SKM-1 (cell line): ENCODE measurements around the gene PTCH2.
"Not testable (repeated sequence)": the region's sequence is repeated elsewhere in the genome, so short reads cannot be mapped to it uniquely, and the experiment has no call there.

Experiments
- DNase-seq: peaks from one replicate; lab custom pipeline; 2025; ENCODE audit not compliant: unreplicated experiment; lab: John Stamatoyannopoulos, UW

PTCH2 gene

DNA sequence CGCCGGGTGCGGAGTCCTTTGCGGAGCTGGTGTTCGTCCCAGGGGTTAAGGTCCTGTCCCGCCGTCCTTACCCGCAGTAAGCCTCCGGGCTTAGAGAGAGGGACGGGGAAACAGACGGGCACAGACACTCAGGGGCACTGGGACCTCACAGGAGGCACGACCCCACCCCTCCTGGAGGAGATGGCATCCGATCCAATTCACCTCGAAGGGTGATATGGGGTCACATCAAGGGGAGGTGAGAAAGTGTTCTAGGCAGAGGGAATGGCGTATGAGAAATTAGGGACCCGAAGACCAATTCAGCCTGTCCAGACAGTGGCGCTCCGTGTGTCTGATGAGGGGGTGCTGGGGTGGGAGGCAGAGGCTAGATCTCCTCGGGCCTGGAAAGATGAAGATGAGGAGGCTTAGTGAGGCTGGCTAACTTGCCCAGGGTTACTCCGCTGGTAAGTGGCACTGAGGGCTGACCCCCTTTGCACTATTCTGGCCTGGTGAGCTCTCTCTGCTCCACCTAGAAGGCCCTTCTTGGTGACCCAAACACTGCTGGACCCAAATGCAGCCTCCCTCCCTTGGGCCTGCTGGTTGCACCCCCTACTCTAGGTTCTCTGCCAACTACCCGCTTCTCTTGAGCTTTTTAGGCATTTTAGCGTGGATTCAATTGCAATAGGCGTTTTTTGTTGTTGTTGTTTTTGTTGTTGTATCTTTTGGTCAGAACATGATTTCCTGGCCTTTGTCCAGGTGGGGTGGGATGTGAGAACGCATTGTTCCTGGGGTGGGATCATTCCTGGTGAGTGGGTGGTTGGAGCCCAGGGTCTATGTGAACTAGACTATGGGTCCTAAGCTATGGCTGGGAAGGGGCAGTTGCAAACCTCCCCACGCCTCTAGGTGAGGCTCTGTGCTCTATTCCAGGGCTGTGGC lies 22.5 kb downstream of the PTCH2 start:
- no peak for DNase-seq

GRCh38 chr1:44819608-44820327 lies 23.3 kb downstream of the PTCH2 start:
- DNase-seq, result peak; percentile 94

DNA sequence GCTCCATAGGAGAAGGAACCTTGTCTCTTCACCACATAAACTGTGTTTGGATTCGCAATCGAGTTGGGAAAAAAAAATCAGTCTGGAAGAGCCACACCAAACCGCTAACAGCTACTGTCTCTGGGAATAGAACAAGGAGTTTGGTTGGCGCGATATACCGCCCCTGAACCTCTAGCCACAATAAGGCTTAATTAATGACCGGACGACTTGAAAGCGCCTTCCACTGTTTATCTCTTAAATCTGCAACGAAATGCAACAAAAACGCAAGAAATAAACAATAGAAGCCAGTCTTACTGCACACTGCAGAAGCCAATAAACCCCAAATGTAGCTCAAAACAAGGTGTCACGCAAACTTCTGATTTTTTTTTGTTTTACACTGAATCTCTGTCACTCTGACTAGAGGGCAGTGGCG lies 23.9 kb downstream of the PTCH2 start:
- no peak for DNase-seq

GRCh38 chr1:44817771-44818495 lies 25.1 kb downstream of the PTCH2 start:
- DNase-seq, result no peak

DNA sequence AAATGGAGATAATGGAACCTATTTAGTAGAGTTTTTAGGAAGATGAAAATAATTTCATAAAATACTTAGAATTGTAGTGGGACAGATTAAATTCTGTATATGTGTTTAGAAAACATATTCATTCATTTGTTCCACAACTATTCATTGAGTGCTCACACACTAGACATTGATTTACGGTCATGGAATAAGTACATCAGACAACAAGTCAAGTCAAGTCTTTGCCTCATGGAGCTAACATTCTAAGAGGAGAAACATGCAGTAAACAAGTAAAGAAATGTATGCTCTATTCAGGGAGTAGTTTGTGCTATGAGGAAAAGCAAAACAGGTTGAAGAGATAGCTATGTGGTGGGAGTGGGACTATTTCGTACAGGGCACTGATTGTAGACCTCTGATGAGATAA lies 25.7 kb downstream of the PTCH2 start:
- DNase-seq, result no peak

DNA sequence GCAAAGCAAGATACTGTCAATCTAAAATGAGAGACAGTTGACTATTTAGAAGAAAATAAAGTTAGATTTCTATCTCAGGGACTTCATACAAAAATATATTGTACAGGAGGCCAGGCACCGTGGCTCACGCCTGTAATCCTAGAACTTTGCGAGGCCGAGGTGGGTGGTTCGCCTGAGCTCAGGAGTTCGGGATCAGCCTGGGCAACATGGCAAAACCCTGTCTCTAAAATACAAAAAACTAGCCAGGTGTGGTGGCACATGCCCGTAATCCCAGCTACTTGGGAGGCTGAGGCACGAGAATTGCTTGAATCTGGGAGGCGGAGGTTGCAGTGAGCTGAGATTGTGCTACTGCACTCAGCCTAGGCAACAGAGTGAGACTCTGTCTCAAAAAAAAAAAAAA lies 27.1 kb downstream of the PTCH2 start:
- not testable (repeated sequence) for DNase-seq

DNA sequence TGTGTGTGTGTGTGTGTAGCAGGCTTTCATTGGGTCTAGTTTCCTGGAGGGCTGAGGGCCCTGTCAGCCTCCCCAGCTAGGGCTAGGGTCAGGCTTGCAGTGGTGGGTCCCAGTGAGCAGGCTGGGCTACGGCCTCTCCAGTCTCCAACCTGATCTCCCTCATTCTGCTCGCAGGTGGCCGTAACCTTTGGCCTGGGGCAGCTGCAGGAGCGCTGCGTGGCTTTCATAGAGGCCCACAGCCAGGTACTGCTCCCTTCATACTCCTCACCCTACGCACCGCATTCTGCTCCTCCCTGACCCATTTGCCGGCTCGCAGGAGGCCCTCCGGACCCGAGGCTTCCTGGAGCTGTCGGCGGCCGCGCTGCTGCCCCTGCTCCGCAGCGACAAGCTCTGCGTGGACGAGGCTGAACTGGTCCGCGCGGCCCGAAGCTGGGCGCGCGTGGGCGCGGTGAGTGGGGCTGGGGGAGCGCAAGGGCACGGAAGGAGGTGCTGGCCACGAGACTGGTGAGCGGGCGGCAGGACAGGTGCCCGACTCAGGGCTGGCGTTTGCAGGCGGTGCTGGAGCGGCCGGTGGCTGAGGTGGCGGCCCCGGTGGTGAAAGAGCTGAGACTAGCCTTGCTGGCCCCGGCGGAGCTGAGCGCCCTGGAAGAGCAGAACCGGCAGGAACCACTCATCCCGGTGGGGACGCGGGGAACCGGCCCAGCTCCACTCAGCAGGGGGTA lies 30.1 kb downstream of the PTCH2 start:
- DNase-seq, result no peak

GRCh38 chr1:44811234-44811633 lies 31.8 kb downstream of the PTCH2 start:
- no peak for DNase-seq

DNA sequence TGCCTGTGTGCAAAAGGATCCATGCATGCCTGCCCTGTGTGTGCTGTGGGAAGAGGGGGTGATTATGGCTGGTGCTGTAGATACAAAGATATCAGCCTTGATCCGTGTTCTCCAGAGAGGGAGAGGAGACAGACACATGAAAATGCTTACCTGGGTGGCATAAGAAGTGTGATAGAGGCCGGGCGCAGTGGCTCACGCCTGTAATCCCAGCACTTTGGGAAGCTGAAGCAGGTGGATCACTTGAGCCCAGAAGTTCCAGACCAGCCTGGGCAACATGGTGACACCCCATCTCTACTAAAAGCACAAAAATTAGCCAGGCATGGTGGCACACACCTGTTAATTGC lies 32.3 kb downstream of the PTCH2 start:
- DNase-seq, result not testable (repeated sequence)

- DNase-seq, result no peak
These were observed 32.8 kb downstream of the PTCH2 start for GRCh38 chr1:44810101-44810761.

DNA sequence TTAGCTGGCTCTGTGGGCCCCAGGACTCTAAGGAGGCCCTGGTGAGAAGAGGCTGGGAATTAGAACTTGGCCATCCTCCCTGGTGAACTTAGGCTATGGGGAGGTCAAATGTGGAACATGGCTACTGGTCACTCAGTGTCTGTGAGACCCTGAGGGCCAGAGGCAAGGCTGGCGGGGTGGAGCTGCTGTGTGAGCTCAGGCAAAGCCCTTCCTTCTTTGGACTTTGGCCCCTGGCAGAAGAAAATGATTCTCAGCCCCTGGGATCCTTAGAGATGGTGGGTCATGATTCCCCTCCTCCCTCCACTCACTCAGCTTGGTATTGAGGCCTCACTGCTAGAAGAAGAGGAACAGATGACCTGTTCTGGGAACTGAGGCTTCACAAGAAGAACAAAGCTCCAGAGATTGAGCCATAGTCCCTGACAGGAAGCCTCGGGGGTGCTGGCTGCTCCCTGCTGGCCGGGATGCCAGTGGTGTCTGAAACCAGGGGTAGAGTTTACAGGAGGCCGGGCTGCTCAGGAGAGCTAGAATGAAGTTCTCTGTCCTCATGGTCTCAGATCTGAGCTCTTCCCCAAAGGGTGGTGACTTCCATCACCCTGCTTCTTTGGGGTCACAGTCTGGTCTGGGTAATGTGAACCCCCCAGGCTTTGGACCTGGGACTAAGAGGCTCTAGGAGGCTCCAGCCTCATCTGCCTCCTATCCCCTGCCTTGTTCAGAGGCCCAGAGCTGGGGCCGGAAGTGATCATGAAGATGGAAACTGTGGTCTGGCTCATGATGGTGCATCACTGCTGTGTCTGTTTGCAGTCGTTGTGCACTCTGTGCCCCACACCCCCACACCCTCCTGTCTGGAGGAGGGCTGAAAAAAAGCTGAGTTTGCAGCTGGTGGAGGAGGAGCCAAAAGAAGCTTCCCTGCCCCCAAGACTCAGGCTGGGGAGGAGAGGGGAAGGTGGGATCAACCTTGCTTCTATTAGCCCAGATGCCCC lies 33.8 kb downstream of the PTCH2 start:
- peak; percentile 66 for DNase-seq

DNA sequence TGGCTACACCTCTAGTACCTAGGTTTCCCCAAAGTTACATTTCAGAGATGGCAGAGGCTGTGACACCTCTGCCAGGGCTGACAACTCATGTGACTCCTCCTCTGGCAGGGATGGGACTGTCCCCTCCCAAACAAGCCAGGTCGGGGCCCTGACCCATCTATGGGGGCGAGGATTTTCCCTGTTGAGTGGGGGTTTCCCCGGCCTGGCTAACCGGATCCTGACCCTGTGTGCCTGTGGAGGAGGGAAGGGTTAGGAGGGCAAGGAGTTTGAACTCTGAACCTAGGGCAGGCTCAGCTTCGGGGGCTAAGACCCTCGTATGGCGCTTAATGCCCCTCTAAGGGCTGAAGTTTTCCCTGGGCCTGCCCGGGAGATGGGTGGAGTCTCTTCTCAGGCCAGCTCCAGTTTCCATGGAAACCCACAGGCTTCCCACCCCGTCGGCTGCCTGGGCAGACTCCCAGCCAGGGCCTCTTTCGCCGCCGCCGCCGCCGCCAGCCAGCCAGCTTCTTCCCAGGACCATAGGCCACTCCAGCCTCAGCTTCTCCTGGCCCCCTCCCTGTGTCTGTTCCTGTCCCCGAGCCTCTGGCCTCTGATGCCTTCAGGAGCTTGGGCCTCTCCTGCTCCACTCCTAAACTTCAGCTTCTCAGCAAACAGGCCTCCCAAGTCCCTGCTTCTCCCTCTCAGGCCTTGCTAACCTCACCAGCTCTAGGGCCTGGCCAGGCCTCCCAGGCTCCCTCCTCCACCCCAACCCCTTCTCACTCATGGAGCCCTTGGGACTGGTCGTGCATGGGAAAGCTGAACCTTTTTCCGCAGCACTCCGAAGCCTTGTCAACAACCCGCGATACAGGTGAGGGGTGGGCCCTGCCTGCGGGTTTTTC lies 34.8 kb downstream of the PTCH2 start, which contains the start of gene BTBD19:
Gene BTBD19, plus strand, starts transcription at position 461 of the 875 bp plus-strand sequence. Its CDS starts 298 bp downstream, at position 759.
- DNase-seq, result no peak

- DNase-seq, result peak; percentile 82
These were observed 35.5 kb downstream of the PTCH2 start for GRCh38 chr1:44807364-44808062.

- no peak for DNase-seq
These were observed 36.2 kb downstream of the PTCH2 start, which contains the start of gene DYNLT4 for GRCh38 chr1:44806704-44807363. Gene DYNLT4 (minus strand): TSS chr1:44807351. CDS start chr1:44806668, 683 bp downstream.

DNA sequence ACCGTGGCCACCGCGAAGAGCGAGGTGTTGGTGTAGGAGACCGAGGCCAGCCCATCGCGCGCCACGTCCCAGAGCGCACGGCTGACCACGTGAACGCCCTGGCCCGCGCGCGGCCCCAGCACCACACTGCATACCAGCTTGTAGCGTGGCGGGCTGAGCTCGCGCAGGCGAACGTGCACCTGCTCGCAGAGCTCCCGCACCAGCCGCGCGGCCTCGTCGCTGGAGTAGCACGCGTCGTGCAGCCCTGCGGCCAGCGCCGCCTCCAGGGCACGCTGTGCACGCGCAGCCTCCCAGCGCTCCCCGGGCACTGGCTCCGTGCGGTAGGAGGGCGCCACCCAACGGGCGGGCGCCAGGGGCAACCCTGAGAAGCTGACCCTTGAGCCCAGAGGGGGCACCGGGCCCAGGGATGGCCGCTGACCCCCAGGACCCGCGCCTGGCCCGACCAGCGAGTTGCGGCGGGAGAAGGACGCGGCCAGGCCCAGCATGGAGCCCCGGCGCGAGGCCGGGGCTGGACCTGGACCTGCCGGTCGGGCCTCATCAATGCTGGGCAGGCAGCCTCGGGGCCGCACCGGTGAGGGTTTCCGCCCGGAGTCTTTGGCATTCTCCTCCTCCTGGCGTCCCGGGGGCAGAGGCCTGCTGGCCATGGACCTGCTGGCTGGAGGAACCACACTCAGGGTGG lies 36.9 kb downstream of the PTCH2 start:
- DNase-seq, result no peak

- DNase-seq, result no peak
These were observed 37.6 kb downstream of the PTCH2 start for GRCh38 chr1:44805311-44806024.
